Thyroid gland (tissue), 4 donors: ENCODE results near the gene SLC9B2.

Experiments
- POLR2A ChIP-seq, 2 donors: fragments of 450-650 bp; IDR thresholded peaks; one replicate each; pipeline ENCODE4 v1.6.1; 2017; ENCODE audit warnings: antibody characterized with exemption in 2 of 2, mild to moderate bottlenecking in 2 of 2, moderate library complexity in 1 of 2
- TF ChIP-seq, protein P1 (sequence below), 6 experiments: fragments of 200-600 bp in 3 of 6; fragments of 450-650 bp in 3 of 6; sonication (generic) in 3 of 6; IDR thresholded peaks; one replicate each; pipeline ENCODE4 v1.5.1; 2016 to 2019; ENCODE audit warnings: antibody characterized with exemption in 6 of 6, mild to moderate bottlenecking in 2 of 6, inconsistent platforms in 1 of 6, moderate library complexity in 1 of 6

DNA sequence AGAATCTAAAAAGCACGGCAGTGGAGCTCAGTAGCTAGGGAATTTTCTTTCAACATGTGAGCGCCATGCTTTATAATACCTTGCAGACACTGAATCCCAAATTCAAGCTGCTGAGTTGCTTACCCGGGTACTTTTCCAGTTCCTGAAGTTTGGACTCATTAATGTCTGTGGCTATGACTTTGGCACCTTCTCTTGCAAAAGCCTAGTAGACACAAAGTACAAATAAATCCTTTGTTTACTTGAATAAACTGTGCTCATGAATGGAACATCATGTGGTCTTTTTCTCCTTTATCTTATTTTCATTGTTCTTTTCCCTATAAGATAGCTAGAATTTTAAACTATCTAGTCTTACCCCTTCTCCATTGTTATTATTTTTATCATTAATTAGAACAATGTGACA lies 18.5 kb upstream of the SLC9B2 start:
- TF ChIP-seq, protein P1, sequence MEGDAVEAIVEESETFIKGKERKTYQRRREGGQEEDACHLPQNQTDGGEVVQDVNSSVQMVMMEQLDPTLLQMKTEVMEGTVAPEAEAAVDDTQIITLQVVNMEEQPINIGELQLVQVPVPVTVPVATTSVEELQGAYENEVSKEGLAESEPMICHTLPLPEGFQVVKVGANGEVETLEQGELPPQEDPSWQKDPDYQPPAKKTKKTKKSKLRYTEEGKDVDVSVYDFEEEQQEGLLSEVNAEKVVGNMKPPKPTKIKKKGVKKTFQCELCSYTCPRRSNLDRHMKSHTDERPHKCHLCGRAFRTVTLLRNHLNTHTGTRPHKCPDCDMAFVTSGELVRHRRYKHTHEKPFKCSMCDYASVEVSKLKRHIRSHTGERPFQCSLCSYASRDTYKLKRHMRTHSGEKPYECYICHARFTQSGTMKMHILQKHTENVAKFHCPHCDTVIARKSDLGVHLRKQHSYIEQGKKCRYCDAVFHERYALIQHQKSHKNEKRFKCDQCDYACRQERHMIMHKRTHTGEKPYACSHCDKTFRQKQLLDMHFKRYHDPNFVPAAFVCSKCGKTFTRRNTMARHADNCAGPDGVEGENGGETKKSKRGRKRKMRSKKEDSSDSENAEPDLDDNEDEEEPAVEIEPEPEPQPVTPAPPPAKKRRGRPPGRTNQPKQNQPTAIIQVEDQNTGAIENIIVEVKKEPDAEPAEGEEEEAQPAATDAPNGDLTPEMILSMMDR (IDR thresholded peaks at IDR 0.05) = no peak
- no peak for TF ChIP-seq POLR2A (IDR thresholded peaks at IDR 0.05)
